ENCODE results near the gene BCL2L15.

BCL2L15 gene

DNA sequence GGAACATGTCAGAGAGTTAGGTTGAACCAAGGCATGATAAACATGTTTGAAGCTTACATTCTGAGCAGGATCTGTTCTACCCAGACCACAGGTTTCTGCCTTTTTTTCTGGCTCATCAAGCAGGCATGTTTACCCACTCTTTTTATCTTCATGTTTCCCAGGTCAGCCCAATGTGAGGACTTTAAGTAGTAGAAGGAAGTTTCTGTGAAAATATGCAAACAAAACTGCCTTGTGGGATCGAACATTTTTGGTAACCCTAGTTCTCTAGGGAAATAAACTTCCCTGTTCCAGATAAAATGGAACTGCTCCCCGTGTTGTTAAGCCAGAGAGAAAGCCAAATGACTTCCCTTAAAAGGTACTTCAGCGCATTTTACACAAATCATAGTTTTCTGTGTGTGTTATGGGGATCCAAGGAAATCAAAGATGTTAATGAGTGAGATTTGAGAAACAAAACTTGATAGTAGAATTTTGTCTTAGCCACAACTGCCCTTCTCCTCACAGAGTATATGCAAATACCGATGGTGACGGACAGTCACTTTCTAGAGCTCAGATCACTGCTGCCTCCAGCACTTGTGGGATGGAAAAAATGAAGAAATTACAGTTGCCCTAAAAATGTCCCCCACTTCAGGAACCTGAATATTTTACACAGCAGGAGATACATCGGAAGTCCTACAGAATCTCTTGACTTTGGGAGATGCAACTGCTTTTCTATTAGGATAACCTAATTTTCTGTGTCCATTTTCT is 41.0 kb upstream of the BCL2L15 start:
- H3K9ac ChIP-seq (ENCODE audit: low read length) = peak overlapping the region; percentile 96
- peak overlapping the region; percentile 57; the same call in 1 of the 2 replicates for H2AFZ ChIP-seq (ENCODE audit: low read length)
- DNase-seq = peak; percentile 36
- no peaks in the 10 kb centered on the region for H4K20me1 ChIP-seq (ENCODE audit: insufficient read depth, low read length)
- peak overlapping the region; percentile 89 for H3K27ac ChIP-seq (ENCODE audit: low read length)
- peaks cover 16% of the 10 kb centered on the region; the same call in 1 of the 2 replicates for H3F3A ChIP-seq (ENCODE audit: insufficient read depth, low read length)
- H3K9me2 ChIP-seq (replicated peaks; ENCODE audit: insufficient read depth, low read length) = no peaks in the 10 kb centered on the region
- peak overlapping the region; percentile 87 for H3K4me3 ChIP-seq (ENCODE audit: low read length)
- H3K79me2 ChIP-seq (ENCODE audit: low read length) = peaks cover 37% of the 10 kb centered on the region
- peak overlapping the region; percentile 92 for H3K4me2 ChIP-seq (ENCODE audit: low read depth, low read length)
- TF ChIP-seq, protein P1, sequence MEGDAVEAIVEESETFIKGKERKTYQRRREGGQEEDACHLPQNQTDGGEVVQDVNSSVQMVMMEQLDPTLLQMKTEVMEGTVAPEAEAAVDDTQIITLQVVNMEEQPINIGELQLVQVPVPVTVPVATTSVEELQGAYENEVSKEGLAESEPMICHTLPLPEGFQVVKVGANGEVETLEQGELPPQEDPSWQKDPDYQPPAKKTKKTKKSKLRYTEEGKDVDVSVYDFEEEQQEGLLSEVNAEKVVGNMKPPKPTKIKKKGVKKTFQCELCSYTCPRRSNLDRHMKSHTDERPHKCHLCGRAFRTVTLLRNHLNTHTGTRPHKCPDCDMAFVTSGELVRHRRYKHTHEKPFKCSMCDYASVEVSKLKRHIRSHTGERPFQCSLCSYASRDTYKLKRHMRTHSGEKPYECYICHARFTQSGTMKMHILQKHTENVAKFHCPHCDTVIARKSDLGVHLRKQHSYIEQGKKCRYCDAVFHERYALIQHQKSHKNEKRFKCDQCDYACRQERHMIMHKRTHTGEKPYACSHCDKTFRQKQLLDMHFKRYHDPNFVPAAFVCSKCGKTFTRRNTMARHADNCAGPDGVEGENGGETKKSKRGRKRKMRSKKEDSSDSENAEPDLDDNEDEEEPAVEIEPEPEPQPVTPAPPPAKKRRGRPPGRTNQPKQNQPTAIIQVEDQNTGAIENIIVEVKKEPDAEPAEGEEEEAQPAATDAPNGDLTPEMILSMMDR (IDR thresholded peaks at IDR 0.05; ENCODE audit: low read length) = no peak
- no peaks in the 10 kb centered on the region for H3K36me3 ChIP-seq (replicated peaks; ENCODE audit: insufficient read depth, low read length)
- peaks cover 7% of the 10 kb centered on the region; the same call in 1 of the 2 replicates for H3K4me1 ChIP-seq (ENCODE audit: low read length)
- no peaks in the 10 kb centered on the region for H3K9me3 ChIP-seq (replicated peaks; ENCODE audit: insufficient read depth, low read length)
- no peaks in the 10 kb centered on the region for H3K27me3 ChIP-seq (replicated peaks; ENCODE audit: insufficient read depth, low read length)

DNA sequence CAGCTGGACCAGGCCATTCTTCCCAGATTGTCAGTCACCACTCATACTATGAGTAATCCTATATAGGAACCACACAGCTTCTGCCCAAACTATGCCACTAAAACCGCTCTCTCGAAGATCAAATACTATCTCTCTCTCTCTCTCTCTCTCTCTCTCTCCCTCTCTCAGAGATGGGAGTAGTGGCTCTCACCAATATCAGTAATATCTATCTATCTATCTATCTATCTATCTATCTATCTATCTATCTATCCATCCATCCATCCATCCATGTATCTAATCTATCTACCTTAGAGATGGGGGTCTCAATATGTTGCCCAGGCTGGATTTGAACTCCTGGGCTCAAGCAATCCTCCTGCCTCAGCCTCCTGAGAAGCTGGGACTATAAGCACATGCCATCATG is 37.1 kb upstream of the BCL2L15 start:
- peaks cover 6% of the 10 kb centered on the region; the same call in 1 of the 2 replicates for H3F3A ChIP-seq (ENCODE audit: insufficient read depth, low read length)
- H3K27ac ChIP-seq (ENCODE audit: low read length) = no peak overlapping the region
- H3K79me2 ChIP-seq (ENCODE audit: low read length) = no peaks in the 10 kb centered on the region
- no peaks in the 10 kb centered on the region for H3K27me3 ChIP-seq (replicated peaks; ENCODE audit: insufficient read depth, low read length)
- H2AFZ ChIP-seq (ENCODE audit: low read length) = no peak overlapping the region
- no peak for DNase-seq
- H3K9me2 ChIP-seq (replicated peaks; ENCODE audit: insufficient read depth, low read length) = no peaks in the 10 kb centered on the region
- no peak overlapping the region for H3K4me2 ChIP-seq (ENCODE audit: low read depth, low read length)
- H3K9ac ChIP-seq (ENCODE audit: low read length) = no peak overlapping the region
- H3K36me3 ChIP-seq (replicated peaks; ENCODE audit: insufficient read depth, low read length) = no peaks in the 10 kb centered on the region
- no peaks in the 10 kb centered on the region for H4K20me1 ChIP-seq (ENCODE audit: insufficient read depth, low read length)
- TF ChIP-seq EZH2phosphoT487 (IDR thresholded peaks at IDR 0.05; ENCODE audit: low read length) (no peak), EZH2 (optimal IDR thresholded peaks at IDR 0.05; ENCODE audit: low read depth, low read length) (no peak)
- TF ChIP-seq, protein P1 (IDR thresholded peaks at IDR 0.05; ENCODE audit: low read length) = no peak
- H3K4me1 ChIP-seq (ENCODE audit: low read length) = no peaks in the 10 kb centered on the region
- H3K9me3 ChIP-seq (replicated peaks; ENCODE audit: insufficient read depth, low read length) = no peaks in the 10 kb centered on the region
- H3K4me3 ChIP-seq (ENCODE audit: low read length) = no peak overlapping the region

DNA sequence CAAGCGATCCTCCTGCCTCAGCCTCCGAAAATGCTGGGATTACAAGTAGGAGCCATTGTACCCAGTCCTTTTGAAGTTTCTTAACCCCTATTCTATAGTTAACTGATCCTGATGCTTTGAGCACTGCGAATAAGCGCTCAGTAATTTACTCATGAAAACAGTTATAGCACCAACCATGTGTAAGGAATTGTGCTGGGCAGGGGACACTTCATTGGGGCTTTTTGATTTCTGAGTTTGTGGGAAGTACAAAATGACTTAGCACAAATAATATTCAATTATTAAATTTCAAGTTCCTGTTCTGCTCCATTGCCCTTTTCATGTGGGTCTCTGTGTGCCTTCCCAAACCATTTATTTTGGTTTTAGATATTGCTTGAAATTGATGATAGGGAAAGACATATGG is 35.6 kb upstream of the BCL2L15 start:
- H3K36me3 ChIP-seq (replicated peaks; ENCODE audit: insufficient read depth, low read length) = no peaks in the 10 kb centered on the region

More for the DNA sequence above, 35.6 kb upstream of the BCL2L15 start:
- Histone ChIP-seq H3K9me2 (replicated peaks; ENCODE audit: insufficient read depth, low read length) (no peaks in the 10 kb centered on the region), H4K20me1 (ENCODE audit: insufficient read depth, low read length) (no peaks in the 10 kb centered on the region), H3K27me3 (replicated peaks; ENCODE audit: insufficient read depth, low read length) (no peaks in the 10 kb centered on the region), H3K4me1 (ENCODE audit: low read length) (no peaks in the 10 kb centered on the region), H3K27ac (ENCODE audit: low read length) (no peak overlapping the region), H3K79me2 (ENCODE audit: low read length) (no peaks in the 10 kb centered on the region), H3F3A (ENCODE audit: insufficient read depth, low read length) (no peaks in the 10 kb centered on the region), H3K4me3 (ENCODE audit: low read length) (no peak overlapping the region), H3K4me2 (ENCODE audit: low read depth, low read length) (no peak overlapping the region), H3K9me3 (replicated peaks; ENCODE audit: insufficient read depth, low read length) (no peaks in the 10 kb centered on the region), H2AFZ (ENCODE audit: low read length) (no peak overlapping the region), H3K9ac (ENCODE audit: low read length) (no peak overlapping the region)
- TF ChIP-seq, protein P1 (IDR thresholded peaks at IDR 0.05; ENCODE audit: low read length) = no peak
- no peak for TF ChIP-seq EZH2phosphoT487 (IDR thresholded peaks at IDR 0.05; ENCODE audit: low read length)
- no peak for TF ChIP-seq EZH2 (optimal IDR thresholded peaks at IDR 0.05; ENCODE audit: low read depth, low read length)
- no peak for DNase-seq

Data from MM.1S (cell line).